ENCODE measurements around the gene NT5C.

Gene NT5C

DNA sequence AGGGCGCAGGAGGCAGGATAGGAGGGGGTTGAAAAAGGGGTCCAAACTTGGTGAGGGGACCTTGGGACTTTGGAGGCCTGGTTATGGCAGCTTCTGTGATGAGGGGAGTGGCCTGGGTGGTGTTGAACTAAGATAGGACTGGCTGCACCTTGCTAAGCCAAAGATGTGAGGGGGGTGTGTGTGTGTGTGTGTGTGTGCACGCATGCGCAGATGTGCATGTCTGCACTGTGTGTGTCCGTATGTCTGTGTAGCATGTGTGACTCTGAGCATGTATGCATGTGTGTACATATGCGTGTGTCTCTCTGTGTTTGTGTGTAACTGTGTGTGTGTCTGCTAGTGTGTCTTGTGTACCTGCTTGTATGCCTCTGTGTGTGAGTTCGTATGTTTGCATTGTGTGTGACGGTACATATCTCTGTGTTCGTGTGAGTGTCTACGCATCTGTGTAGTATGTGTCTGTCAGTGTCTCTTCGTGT, 39.7 kb downstream of the NT5C start:
- DNase-seq (ENCODE audit: low read depth) = no peak

DNA sequence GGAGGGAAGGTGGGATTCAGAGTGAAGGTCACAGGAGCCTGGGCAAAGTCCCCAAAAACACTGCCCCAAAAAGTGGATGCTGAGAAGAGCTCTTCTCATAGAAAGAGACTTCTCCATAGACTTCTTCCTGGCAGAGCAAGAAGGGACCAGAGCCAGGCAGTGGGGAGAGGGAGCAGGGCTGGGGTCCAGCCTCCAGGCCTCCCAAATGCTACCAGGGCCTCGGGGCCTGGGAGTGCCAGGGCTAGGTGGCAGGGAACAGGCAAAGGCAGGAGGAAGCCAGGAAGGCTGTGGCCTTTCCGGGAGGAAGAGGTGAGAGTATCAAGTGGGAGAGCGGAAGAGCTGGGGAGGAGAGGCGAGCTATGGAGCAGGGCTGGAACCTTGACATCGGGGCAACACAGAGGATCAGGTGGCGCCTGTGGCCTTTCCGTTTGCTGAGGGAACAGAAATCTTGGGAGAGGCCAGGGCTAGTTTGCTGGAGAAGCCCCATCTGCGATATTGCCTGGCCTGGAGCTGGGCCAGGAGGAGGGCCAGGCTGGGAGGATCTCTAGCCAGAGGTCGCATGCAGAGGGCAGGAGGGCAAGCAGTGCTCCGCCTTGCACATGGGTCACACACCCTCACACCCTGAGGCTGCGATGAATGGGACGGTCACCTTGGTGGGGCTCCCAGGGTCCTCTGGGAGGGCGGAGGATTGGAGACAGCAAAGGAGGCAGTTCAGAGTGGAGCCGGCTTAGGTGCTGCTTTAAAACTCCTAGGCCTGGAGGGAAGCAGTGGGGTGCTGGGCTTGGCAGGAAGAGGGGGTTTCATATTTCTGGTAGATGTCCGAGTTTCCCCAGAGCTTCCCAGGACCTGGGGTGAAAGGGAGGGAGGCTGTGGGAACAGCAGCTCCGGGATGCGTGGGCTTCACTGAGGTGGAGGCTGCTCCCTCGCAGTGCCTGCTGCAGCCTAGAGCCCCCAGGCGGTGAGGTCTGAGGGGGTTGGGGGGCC, 40.4 kb downstream of the NT5C start:
- no peak for DNase-seq (ENCODE audit: low read depth)

DNA sequence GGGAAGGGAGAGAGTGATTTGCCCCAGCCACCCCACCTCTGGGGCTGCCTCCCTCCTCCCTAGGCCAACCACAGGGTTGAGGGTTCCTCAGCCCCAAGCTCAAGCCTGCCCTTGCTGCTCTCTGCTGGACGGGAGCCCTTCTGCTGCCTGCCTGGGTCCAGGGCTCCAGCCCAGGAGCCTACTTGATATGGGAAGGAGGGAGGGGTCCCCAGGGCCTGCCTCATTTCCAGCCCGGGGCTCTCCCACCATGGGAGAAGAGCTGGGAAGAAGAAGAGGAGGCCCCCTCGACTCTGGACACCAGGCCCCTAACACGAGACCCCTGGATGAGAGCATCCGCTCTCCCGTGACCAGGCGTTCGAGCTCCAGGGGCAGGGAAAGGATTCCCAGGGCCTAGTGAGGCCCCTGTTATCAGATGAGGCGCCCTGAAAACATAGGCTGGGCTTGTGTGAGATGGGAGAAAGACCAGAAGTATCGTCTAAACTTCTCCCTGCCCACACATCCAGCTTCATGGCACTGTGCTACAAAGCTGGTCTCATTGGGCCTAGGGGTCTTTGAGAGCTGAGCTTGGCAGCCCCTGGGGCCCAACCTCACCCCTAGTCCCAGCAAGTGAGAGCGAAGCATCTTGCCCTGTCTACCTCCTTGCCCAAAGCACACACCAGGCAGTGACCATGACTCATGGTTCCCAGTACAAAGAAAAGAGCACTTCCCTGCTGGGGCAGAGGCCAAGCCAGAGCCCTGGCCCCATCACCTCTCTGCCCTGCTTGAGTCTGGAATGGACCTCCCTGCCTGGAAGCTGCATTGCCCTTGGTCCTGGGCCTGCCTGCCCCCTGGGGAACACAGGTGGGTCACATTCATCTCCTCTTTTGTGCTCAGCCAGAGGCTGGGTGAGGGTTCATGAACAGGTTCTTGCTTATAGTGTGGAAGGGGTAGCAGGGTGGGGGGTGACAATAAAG, 42.8 kb downstream of the NT5C start:
- no peak for DNase-seq (ENCODE audit: low read depth)

DNA sequence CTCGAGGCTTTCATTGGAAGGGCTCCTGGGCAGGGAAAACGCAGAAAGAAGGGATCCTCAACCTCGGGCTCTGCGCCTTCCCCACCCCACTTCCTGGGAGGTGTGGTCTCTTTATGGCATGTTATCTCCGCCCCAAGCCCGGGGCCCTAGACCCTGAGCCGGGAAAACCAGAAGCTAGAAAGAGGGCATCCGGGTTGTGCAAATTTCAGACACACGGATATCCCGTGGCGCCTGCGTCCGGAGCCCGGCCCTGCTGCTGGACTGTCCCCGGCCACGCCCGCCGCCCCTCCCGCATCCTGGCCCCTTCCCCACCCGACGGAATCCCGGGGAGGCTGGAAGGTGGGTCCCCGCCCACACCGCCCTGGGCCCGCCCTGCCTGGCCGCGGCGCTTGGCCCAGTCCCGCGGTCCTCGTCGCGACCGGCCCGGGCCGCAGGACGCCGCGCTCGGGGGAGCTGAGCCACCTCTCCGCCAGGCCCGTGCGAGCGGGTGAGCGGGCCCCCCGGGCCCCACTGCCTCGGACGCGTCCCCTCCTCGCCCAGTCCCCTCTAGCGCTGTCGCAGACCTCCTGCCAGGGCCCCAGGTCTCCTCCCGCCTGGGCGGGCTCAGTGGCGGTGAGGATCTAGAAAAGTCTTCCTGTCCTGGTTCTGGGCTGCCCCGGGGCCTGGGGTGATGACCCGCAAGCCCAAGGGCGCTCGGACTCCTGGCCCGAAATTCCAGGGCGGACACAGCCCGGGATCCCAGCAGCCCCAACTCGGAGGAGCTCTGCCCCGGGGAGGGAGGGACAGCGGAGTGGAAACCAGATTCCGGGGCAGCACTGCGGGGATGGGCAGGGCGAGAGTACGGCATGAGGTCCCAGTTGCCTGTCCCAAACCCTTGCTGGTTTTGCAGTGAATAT, 43.7 kb downstream of the NT5C start, which contains the start of gene SLC16A5:
TSS of gene SLC16A5 (plus strand) at position 397 of the 896 bp plus-strand sequence. CDS start 5,683 bp downstream, outside the sequence.
- peak; percentile 76 for DNase-seq (ENCODE audit: low read depth)

DNA sequence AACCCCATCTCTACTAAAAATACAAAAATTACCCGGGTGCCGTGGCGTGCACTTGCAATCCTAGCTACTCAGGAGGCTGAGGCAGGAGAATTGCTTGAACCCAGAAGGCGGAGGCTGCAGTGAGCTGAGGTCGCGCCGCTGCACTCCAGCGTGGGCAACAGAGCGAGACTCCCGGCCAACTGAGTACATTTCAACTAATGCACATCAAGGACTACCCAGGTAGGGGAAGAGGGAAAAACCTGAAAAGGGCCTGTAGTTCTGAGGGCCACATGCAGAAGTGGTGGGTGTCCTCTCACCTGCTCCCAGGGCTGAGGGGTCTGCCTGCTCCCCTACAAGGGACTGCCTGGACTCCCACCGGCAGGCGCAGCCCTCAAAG, 44.4 kb downstream of the NT5C start:
- no peak for DNase-seq (ENCODE audit: low read depth)

DNA sequence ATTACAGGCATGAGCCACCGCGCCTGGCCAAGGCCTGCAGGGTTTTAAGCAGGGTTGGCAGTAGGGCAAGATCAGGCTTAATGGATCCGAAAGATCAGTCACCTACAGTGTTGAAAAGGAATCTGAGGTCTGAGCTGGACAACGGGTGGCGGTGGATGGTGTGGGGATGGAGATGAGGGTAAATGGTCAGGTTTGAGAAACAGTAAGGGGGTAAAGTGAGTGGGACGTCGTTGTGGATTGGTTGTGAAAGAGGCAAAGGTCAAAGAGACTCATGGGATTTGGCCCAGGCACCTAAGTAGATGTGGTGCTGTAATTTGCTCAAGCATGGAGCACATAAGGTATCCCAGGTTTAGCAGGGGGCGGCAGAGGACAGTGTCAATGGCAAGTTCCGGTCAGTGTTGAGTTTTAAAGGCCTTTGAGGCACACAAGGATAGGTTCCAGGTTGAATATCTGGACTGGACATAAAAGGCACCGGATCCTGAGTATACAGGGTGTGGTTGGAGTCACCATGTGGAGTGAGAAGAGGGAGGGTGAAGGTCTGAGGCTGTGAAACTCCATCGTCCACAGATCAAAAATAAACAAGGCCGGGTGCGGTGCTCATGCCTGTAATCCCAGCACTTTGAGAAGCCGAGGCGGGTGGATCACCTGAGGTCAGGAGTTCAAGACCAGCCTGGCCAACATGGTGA, 44.9 kb downstream of the NT5C start:
- DNase-seq (ENCODE audit: low read depth) = no peak

DNA sequence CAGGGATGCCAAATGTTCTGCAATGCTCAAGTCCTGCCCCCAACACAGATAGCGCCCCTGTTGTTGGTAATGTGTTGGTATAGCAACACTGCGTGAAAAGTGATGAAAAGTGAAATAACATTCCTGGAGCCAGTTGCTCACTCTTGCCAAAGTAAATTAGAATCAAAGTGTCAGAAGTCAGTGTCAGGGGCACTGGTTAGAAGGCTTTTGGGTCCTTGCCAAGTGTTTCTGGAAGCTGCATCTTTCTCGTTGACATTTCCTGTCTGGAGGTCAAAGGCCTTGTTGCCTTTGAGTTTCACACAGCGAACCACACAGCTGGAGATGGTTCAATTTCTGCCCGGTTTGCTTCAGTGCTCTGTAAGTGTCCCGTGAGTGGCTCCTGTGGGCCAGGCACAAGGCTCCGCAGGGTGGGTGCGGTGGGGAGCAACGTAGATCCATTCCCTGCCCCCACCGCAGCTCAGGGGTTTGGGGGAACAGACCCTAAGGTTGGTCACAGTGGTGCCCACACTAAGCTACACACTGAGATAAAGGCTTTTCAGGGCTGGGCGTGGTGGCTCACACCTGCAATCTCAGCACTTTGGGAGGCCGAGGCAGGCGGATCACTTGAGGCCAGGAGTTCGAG, 47.4 kb downstream of the NT5C start:
- DNase-seq (ENCODE audit: low read depth) = no peak

DNA sequence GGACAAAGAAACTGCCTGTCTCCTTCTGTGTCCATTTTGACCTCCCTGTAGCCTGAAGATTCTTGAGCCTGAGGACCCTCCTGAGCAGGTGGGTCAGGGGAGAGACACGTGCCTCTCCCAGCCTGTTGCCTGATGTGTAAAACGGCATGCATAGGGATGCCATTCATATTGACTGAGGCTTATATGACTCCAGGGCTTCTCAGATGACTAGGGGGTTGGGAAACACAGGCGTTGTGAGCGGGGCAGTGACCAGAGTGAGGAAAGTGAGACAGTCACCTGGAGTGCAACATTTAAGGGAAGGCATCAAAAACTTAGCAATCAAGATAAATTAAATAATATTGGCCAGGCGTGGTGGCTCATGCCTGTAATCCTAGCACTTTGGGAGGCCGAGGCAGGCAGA, 48.9 kb downstream of the NT5C start:
- DNase-seq (ENCODE audit: low read depth) = no peak

DNA sequence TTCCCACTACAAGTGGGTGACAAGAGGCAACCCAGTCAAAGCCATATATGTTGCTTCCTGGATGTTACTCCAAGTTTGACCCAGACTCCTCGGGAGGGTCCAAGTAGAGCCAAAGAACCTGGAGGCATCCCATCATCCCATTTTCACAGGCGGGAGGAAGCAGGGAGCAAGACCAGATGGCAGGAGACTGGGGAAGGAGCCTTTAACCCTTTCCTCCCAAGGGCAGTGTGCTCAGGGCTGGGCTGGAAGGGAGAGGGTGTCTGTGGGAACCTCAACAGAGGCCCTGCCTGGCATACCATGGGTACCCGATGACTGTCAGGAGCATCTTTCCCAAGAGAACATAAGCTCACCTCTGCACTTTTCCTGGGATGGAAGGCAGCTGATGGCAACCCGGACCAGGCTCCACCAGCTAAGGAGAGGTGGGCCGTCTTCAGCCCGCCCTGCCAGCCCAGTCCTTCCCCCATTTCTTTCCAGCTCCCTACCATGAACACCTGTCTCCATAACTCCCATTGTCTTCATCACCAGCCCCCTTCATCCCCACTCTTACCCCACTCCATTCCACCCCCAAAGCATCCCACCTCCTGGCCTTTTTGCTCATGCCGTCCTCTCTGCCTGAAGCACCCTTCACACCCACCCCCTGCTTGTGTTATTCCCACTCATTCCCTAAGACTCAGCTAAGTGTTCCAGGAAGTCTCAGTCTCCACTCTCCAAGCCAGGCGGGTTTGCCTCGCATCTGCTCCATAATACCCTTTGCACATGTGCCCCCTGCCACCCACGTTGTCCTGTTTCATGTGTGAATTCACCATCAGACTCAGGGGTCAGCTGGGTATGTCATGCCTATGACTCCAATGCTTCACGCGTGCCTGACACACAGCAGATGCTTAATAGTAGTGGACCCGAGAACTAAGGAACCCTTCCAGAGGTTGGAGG, 49.7 kb downstream of the NT5C start:
- no peak for DNase-seq (ENCODE audit: low read depth)

Data from GM04503 (cell line).